Stimulated activated CD8-positive, alpha-beta memory T cell treated with anti-CD3 and anti-CD28 coated beads, Interleukin-4, amount 100 ng/mL, for 24 hours (primary cell): ENCODE data around the gene LPCAT4.

Experiments
- DNase-seq: peaks from one replicate; pipeline ENCODE4 v3.0.0-alpha.2; 2020; ENCODE audit warnings: low read depth

Gene LPCAT4

DNA sequence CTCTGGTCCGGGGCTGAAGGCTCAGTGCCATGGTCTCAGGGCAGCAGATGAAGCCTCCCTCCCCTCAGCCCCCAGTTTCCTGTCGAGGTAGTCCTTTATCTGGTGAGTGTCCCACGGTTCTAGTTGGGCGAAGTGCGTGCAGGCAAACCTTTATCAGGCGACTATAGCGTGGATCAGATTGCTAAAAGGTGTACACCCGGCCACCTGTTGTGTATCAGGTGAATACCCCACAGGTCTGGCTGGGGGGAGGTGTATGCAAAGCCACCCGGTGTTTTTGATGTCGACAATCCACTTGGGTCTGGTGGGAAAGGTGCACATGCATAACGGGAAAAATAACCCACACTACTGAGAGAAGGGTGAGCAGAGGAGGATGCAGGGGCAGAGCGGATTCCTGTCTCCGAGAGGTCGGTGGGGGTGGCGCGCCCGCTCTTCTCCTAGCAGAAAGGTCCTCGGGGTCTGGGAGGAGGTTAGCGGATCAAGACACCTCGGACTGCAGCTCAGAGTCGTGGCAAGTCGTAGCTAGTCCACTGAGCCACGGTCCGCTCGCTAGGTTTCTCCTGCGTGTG, 29.9 kb downstream of the LPCAT4 start:
- no peak for DNase-seq

DNA sequence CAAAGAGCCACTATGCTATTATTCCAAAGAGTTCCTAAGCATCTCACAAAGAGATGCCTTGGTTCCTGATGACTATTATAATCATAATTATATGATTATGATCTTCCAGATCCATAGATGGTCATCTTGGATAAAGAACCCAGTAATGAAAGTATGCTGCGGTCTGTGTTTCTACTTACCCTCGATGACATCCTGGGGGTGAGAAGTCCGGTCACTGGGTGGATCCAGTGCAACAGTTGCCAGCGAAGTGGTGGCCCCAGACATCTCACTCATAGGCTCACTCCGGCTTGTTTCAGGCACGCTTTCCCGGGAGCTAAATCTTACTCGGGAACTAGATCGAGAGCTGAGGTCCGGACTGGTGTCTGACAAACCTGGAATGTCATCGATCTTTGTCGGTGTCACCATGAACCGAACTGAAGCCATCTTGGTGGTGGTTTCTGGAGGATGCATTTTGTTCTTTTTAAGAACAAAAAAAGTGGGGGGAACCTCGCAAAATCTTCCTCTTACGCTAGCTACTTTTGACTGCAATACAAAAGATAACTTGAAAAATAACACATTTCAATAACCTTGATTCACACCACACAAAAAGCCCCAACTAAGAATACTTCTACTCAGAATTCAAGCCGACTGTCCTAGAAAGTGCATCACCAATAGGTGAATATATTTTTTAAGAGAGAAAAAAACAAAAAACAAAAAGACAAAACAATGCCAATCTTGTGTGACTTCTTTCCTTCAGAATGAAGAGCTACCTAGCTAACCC, 30.6 kb downstream of the LPCAT4 start:
- no peak for DNase-seq

DNA sequence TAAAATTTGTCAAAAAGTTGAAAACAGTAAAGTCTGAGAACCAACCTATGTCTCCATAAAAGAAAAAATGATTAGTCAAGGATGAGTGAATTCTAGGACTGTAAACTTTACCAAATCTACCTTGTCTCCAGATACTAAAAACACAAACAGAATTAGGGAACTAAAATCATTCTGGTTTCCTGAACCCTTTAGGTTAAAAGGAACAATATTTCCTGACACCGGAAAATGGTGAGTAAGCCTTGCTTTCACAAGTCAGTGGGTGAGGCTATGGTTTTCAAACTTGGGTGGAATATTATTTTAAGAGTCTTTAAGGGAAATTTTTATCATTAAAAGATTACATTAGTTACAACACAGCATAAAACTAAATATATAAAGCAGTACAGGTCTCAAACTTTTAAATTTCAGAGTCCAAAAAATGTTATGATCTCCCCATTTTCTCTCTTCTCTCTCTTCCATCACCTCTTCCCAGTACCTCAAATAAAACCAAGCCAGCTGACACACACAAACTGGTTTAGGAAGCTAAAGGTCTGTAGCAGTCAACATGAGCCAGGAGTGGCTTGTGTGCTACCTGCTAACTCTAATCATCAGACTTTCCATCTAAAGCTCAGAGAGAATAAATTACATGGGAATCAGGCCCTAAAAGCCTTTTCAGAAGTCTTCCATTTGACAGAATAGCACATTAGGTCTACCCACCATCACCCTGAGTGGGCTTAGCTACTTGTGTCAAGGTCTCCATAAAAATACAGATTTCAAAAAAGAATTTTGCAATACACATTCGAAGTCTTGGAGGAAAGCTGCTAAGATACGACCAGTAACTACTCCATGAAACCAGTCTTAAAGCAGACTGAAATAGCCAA, 31.6 kb downstream of the LPCAT4 start:
- no peak for DNase-seq

DNA sequence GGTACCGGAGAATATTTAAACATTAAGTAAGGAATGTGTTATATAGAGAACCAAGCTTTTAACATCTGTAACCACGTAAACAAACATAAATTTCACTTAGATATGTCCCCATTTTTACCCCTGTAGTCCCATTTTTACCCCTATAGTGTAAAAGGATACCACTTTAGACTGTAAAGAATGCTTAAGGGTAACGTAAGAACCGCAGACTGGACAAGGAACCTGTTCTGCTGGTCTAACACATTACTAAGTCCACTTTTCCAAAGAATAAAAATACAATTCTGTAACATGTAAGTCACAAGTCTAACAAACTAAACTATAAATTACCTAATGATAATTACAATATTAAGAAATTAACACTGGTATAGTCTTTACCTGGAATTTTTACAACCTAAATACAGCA, 32.3 kb downstream of the LPCAT4 start:
- no peak for DNase-seq

DNA sequence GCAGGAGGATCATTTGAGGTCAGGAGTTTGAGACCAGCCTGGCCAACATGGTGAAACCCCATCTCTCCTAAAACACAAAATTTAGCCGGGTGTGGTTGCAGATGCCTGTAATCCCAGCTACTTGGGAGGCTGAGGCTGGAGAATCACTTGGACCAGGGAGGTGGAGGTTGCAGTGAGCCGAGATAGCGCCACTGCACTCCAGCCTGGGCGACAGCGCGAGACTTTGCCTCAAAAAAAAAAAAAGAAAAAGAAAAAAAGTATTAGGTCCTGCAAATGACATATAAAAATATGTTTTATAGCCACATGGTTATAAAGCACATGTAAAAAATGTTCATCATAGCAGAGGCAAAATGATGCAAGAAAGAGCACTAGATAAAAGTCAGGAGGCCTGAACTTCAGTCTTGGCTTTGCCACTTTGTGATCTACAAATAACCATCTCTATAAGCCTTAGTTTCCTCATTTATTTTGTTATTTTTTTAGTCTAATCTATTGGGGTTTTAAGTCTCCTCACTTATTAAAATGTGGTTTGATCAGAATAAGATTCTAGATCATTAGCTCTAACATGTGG, 34.4 kb downstream of the LPCAT4 start:
- no peak for DNase-seq

DNA sequence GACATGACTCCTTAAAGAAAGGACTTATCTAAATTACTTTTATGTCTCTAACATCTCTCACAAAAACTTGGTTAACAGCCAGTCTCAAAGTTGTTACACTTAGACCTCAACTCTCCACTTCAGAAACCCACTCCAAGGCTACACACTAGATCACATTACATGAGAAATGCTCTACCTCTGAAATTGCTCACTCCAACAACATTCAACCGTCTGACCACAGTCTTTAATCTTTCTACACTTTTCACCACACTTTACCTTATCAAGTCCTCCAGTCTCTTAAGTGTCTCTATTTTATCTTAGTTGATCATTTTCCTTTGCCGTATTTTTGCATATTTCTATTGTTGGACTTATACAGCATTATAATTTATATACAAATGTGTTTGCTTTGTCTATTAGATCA, 35.2 kb downstream of the LPCAT4 start:
- DNase-seq, result no peak

DNA sequence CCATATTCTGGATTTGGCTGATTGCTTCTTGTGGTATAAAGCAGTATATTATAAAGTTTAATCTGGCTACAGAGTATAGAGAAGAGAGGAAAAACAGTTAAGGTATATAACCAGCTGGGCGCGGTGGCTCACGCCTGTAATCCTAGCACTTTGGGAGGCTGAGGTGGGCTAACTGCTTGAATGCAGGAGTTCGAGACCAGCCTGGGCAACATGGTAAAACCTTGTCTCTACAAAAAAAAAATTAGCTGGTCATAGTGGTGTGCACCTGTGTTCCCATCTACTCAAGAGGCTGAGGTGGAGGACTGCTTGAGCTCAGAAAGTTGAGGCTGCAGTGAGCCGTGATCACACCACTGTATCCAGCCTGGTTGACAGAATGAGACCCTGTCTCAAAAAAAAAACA, 36.7 kb downstream of the LPCAT4 start:
- DNase-seq, result no peak

DNA sequence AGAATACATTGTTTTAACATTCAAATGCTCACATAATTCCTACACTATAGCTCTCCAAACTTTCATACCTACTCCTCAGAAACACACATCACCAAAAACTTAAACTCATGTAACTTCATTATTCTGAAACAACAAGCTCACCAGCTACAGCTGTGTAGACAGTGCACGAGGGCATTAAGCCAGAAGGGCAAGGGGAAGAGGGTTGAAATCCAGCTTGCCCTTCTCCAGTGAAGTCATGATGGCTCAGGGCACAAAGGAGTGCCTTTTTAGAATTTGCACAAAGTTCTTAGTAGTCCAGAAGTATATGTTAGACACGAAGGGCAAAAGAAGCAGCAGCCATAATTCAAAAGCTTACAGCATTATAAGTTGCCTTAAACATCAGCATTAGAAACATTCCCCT, 38.0 kb downstream of the LPCAT4 start:
- no peak for DNase-seq

DNA sequence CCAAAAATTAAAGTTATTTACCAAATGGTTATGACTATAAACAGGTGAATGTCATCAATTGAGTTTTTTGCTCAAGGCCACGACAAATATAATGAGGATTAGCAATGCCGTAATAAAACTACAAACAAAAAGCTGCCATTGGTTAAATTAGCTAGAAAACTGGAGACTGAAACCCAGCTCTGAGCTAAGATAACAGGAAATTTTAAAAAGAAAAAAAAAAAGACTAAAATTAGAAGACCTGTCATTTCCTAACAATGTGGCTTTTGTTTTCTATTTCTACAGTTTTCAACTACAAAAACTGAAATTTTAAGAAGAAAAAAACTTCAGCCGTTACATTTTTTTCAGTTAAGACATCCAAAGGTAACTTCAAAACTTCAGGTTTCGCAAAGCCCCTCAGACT, 39.1 kb downstream of the LPCAT4 start:
- no peak for DNase-seq

DNA sequence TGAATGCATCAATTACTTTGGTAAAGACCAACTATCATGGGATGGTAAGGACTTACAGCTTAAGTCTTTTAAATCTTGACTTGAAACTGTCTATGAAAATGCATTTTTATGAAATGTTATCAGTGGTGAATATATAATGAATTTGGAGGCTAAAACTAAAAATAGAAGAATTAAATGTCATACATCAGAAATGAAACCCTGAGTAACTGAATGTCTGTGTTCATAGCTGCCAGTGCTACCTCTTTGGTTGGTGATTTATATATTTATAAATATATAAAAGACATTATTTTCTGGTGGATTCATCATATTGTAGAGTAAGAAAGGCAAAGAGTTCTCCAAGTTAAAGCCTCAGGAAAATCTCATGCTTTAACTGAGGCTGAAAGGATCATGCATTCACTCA, 41.6 kb downstream of the LPCAT4 start:
- DNase-seq, result no peak

DNA sequence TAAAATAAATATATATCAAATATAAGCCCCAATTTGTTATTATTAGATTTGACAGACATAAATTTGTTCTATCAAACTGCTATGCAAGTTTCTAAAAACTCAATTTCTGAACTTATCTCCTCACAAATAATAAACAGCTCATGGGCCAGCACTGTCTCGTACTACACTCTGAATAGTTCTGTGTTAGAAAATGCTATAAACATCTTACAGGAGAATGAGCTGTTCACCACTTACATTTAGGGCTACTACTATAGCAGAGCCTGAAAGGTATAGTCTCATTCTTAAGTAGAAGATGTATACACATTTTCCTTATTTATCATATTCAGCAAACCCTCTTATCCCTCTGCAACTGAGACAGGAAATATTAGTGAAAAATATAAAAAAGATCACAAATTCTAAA, 42.1 kb downstream of the LPCAT4 start:
- DNase-seq, result no peak

DNA sequence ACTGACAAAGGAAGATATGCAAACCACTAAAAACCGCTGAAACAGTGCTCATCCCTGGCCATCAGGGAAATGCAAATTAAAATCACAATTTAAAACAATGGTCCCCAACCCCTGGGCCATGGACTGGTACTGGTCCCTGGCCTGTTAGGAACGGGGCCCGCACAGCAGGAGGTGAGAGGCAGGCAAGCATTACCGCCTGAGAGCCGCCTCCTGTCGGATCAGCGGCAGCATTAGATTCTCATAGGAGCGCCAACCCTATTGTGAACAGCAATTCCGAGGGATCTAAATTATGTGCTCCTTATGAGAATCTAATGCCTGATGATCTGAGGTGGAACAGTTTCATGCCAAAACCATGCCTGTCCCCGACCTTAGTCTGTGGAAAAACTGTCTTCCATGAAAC, 43.8 kb downstream of the LPCAT4 start:
- DNase-seq, result no peak

DNA sequence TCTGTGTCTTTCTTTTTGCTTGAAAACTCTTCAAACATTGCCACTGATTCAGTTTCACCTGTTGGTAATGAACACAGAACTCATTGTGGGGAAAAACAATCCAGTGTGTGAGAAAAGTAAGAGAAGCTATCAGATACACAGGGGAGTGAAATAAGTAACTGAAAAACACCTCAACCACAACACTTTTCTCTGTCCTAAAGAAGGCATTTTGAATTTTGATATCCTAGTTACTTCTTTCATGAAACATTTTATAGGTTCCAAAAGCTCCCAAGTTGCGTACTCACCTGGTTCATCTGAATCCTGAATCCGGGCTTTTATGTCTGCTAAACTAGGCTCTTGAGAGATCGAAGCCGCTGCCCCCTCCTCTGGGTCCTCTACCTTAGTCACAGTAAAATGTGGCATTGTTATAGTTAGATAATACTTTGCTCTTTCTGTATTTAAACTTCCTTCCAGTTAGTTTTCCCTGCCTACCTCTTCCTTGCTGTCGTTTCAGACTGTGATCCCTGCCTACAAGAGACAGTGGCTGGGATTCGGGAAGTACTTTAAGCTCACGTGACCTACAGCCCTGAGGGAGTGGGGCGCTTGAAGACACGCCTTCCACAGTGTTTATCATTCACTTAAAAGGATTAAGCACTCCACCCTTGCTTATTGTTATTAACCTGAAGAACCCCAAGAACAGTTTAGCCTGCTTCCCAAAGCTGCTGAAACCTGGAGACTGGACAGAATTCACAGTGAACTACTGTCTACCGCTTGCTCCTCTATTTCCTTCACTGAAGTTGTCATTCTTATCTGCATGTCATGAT, 48.5 kb downstream of the LPCAT4 start:
- no peak for DNase-seq

DNA sequence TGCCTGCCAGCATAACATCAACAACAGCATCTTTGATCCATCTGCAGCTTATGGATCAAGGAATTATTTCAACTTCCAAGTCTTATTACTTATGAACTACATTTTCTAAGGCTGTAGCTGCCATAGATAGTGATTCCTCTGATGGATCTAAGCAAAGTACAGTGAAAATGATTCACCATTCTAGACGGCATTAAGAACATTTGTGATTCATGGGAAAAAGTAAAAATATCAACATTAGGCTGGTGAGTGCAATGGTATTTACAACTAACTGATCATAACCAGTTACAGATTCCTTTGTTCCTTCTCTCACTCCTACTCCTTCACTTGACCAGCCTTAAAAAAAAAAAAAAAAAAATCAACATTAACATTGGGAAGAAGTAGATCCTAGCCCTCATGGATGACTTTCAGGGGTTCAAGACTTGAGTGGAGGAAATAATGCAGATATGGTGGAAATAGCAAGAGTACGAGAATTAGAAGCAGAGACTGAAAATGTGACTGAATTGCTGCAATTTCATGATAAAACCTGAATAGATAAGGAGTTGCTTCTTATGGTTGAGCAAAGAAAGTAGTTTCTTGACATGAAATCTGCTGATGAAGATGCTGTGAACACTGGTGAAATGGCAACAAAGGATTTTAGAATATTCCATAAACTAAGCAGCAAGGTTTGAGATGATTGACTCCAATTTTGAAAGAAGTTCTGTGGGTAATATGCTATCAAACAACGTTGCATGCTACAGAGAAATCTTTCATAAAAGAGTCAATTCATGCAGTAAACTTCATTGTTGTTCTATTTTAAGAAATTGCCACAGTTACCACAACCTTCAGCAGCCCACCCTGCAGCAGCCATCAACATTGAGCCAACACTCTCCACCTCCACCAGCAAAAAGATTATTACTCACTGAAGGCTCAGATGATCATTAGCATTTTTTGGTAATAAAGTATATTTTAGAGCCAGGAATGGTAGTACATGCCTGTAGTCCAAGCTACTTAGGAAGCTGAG, 52.2 kb downstream of the LPCAT4 start:
- DNase-seq, result no peak

DNA sequence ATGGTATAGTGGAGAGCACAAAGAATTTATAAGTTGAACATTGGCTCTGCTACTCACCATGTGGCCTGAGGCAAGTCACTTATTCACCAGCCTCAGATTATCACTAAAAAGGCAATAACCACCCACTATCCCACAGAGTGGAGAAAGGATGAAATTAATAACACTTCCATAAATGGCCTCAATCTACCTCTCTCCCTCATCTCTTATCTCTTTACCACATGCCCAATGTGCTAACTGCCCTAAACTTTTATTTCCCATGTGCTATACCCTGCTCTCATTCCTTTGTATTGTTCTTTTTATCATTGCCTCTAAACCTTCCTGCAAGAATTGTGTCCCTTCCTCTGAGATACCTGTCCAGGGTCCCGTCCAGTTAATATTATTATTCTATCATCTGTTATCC, 55.4 kb downstream of the LPCAT4 start:
- DNase-seq, result no peak
